Transverse colon (tissue), 4 donors: Measurements from ENCODE around the gene PLCH1. TPM values are rescaled to one million over a fixed set of nuclear protein-coding genes. Genes with fewer than 3 reads are reported as not detected.

Experiments
- DNase-seq: peaks from one replicate; pipeline ENCODE4 v3.0.0-alpha.2; 2019
- H3K27ac ChIP-seq, 4 donors: fragments of 200-600 bp; sonication (generic); 2 replicates each; pipeline ENCODE4 v1.5.1; 2016 to 2018; ENCODE audit warnings: inconsistent platforms in 4 of 4
- H3K27me3 ChIP-seq: fragments of 200-600 bp; sonication (generic); 2 replicates; pipeline ENCODE4 v1.5.1; 2017; ENCODE audit warnings: inconsistent platforms
- H3K36me3 ChIP-seq, 4 donors: fragments of 200-600 bp; sonication (generic); 2 replicates each; pipeline ENCODE4 v1.5.1; 2017 to 2019; ENCODE audit warnings: inconsistent platforms in 4 of 4
- H3K4me1 ChIP-seq, 4 donors: fragments of 200-600 bp; sonication (generic); 2 replicates each; pipeline ENCODE4 v1.5.1; 2017 to 2020; ENCODE audit warnings: inconsistent platforms in 4 of 4
- H3K4me3 ChIP-seq, 4 donors: fragments of 200-600 bp; sonication (generic); 1 replicate in 1 of 4; 2 replicates in 3 of 4; pipeline versions ENCODE4 v1.5.1 to v1.6.1; 2017 to 2019; ENCODE audit warnings: inconsistent platforms in 4 of 4
- H3K9me3 ChIP-seq, 2 donors: fragments of 200-600 bp; sonication (generic); 2 replicates each; pipeline ENCODE4 v1.5.1; 2017 to 2019; ENCODE audit warnings: inconsistent platforms in 2 of 2
- EP300 ChIP-seq: sonication (generic); formaldehyde crosslinking; IDR thresholded peaks from one replicate; pipeline ENCODE4 v1.6.1; 2017; ENCODE audit warnings: antibody characterized with exemption, low read depth
- POLR2A ChIP-seq: fragments of 450-650 bp; IDR thresholded peaks from one replicate; pipeline ENCODE4 v1.6.1; 2016; ENCODE audit warnings: antibody characterized with exemption, mild to moderate bottlenecking, moderate library complexity
- POLR2AphosphoS5 ChIP-seq, 3 donors: sonication (generic); formaldehyde crosslinking; IDR thresholded peaks; one replicate each; pipeline ENCODE4 v1.6.1; 2016; ENCODE audit warnings: antibody characterized with exemption in 3 of 3
- WGBS, 2 donors: methylation state at CpG; one replicate each; pipeline ENCODE4 v1.1.5; 2018; ENCODE audit warnings: low coverage in 1 of 2; 5-methylcytosine and 5-hydroxymethylcytosine counted together
- in situ Hi-C, 4 donors: fragments of 200-750 bp; cut with MboI; loops; one replicate each; pipeline versions ENCODE4 v1.15.0 to v1.15.1; 2017; ENCODE audit warnings: low sequenced_read_pairs in 3 of 4, low pct_ligation_motif_present in 1 of 4, low pct_unique_long_range_greater_than_20kb in 1 of 4
- intact Hi-C: fragments of 100-400 bp; cut with DNase I; formaldehyde crosslinking; loops from one replicate; pipeline ENCODE4 v1.15.1; 2023; ENCODE audit warnings: low total_unique reads
- total RNA-seq, 4 donors: library from RNA; depleted of rRNA; stranded (reverse); fragments of >200 nt; gene quantifications; one replicate each; pipeline ENCODE4 v1.1.0, GENCODE V29; 2016
- TF ChIP-seq, protein P1 (sequence below), 5 experiments: fragments of 200-600 bp in 3 of 5; fragments of 450-650 bp in 2 of 5; sonication (generic) in 3 of 5; IDR thresholded peaks; 1 replicate in 2 of 5; 2 replicates in 3 of 5; pipeline ENCODE4 v1.5.1; 2016 to 2017; ENCODE audit warnings: antibody characterized with exemption in 5 of 5, inconsistent platforms in 3 of 5, mild to moderate bottlenecking in 2 of 5, moderate library complexity in 1 of 5

The PLCH1 gene
- total RNA-seq, 4 donors from 2014 or later: 8.2 to 33.4 (median 8.5) TPM

DNA sequence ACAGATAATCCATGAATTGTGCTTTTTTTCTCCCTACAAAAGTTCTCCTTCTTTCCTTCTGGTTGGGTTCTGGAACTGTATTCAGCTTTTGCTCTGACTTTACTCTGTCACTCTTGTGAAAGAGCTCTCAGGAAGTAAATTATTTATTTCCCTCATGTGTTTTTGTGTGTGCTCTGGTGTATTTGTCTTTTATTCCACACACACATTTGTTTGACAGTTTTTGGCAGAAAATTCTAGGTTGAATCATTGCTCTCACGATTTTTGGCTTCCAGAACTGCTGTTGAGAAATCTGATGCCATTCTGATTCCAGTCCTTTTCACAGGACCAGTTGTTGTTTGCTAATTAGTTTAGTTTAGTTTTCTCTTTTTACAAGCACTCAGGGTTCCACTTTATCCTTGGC lies 172.8 kb downstream of the PLCH1 start:
- DNase-seq: no peak
- H3K27ac ChIP-seq: no peak overlapping the region
- H3K4me1 ChIP-seq: no peaks in the 10 kb centered on the region
- no peaks in the 10 kb centered on the region for H3K27me3 ChIP-seq
- H3K4me3 ChIP-seq: no peak overlapping the region
- TF ChIP-seq POLR2A: no peak
- no peak for TF ChIP-seq POLR2AphosphoS5 (IDR thresholded peaks at IDR 0.05)
- no peak for TF ChIP-seq EP300
- TF ChIP-seq, protein P1, sequence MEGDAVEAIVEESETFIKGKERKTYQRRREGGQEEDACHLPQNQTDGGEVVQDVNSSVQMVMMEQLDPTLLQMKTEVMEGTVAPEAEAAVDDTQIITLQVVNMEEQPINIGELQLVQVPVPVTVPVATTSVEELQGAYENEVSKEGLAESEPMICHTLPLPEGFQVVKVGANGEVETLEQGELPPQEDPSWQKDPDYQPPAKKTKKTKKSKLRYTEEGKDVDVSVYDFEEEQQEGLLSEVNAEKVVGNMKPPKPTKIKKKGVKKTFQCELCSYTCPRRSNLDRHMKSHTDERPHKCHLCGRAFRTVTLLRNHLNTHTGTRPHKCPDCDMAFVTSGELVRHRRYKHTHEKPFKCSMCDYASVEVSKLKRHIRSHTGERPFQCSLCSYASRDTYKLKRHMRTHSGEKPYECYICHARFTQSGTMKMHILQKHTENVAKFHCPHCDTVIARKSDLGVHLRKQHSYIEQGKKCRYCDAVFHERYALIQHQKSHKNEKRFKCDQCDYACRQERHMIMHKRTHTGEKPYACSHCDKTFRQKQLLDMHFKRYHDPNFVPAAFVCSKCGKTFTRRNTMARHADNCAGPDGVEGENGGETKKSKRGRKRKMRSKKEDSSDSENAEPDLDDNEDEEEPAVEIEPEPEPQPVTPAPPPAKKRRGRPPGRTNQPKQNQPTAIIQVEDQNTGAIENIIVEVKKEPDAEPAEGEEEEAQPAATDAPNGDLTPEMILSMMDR (IDR thresholded peaks at IDR 0.05): no peak
- intact Hi-C loops: no loop called here
- no peaks in the 10 kb centered on the region for H3K36me3 ChIP-seq
- 28 to 57% methylated on average over 1 of the region's 1 CpG for WGBS, 2 donors
- H3K9me3 ChIP-seq: no peaks in the 10 kb centered on the region
- in situ Hi-C loops: no loop called here

DNA sequence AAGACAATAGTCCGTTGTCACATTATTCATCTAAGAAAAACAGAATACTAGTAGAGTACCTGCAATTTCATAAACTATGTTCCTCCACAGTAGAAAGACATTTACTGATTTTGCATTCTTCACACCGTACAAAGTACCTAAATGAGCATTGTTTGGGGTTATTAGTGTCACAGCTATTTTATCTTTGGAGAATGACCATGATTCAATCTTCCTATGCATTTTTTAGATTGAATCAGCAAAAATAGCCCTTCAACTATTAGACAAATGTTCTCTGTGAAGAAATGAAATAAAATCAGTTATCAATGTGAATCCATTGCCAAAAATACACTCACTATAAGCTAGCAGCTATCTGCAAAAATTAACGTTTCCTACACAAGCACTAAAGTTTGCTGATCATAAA lies 176.6 kb downstream of the PLCH1 start:
- WGBS, 2 donors: 77 to 93% methylated on average over 3 of the region's 3 CpGs
- Histone ChIP-seq H3K36me3 (no peaks in the 10 kb centered on the region), H3K9me3 (no peaks in the 10 kb centered on the region), H3K4me3 (no peak overlapping the region), H3K27ac (no peak overlapping the region), H3K4me1 (no peaks in the 10 kb centered on the region), H3K27me3 (no peaks in the 10 kb centered on the region)
- no peak for DNase-seq
- TF ChIP-seq POLR2A (no peak), POLR2AphosphoS5 (IDR thresholded peaks at IDR 0.05) (no peak), EP300 (no peak)
- TF ChIP-seq, protein P1 (IDR thresholded peaks at IDR 0.05): no peak
- intact Hi-C loops (no loop called here), in situ Hi-C loops (no loop called here)

DNA sequence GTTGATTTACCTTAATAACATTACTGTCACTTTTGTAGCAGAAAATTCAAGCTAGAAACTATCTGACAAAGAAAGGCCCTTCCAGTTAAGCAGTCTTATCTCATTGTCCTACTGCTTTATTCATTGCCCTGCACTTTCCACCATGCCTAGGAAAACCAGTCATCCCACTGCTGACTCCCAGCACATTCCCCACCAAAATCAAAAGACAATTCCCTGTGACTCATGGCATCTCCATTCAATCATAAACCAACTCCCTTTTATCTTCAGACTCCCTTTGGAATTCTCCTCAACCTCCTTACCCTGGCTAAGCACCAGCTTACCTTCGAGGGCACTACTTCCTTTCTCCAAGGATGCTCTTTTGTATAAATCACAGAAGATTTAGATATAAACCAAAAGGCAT lies 184.3 kb downstream of the PLCH1 start:
- H3K36me3 ChIP-seq: no peaks in the 10 kb centered on the region
- H3K4me1 ChIP-seq: peaks cover 0 to under 1% (median 0%) of the 10 kb centered on the region in 4 donors
- intact Hi-C loops (no loop called here), in situ Hi-C loops (no loop called here)
- H3K4me3 ChIP-seq: no peak overlapping the region
- no peak overlapping the region for H3K27ac ChIP-seq
- no peaks in the 10 kb centered on the region for H3K9me3 ChIP-seq
- no peak for DNase-seq
- WGBS, 2 donors: 44 to 62% methylated on average over 1 of the region's 1 CpG
- no peaks in the 10 kb centered on the region for H3K27me3 ChIP-seq
- TF ChIP-seq EP300 (no peak), POLR2A (no peak), POLR2AphosphoS5 (IDR thresholded peaks at IDR 0.05) (no peak)
- TF ChIP-seq, protein P1 (IDR thresholded peaks at IDR 0.05): no peak

DNA sequence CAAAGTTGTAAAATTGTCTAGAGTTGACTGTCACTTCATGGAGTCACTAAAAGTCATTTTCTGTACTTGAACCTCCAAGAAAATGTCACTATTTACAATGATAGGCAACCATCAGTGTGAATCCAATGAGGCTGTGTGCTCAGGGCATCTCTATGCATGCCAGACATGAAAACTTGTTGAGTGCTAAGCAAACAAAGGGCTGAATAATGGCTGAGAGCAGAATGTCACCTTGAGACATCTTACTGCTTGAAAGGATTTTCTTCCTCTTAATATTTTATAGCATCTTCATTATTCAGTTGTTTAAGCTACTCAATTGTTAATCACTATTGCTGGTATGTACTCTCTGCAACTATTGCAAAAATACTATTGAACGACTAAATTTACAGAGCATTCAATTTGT lies 184.7 kb downstream of the PLCH1 start:
- no peaks in the 10 kb centered on the region for H3K27me3 ChIP-seq
- no peaks in the 10 kb centered on the region for H3K36me3 ChIP-seq
- H3K4me1 ChIP-seq: peaks cover 0 to 5% (median 0%) of the 10 kb centered on the region in 4 donors
- in situ Hi-C loops (no loop called here), intact Hi-C loops (no loop called here)
- 77 to 83% methylated on average over 1 of the region's 1 CpG for WGBS, 2 donors
- H3K9me3 ChIP-seq: no peaks in the 10 kb centered on the region
- TF ChIP-seq, protein P1 (IDR thresholded peaks at IDR 0.05): no peak
- TF ChIP-seq EP300 (no peak), POLR2AphosphoS5 (IDR thresholded peaks at IDR 0.05) (no peak), POLR2A (no peak)
- DNase-seq: no peak
- no peak overlapping the region for H3K27ac ChIP-seq
- no peak overlapping the region for H3K4me3 ChIP-seq
